ENCODE results near the gene EIF4B.

Gene EIF4B

DNA sequence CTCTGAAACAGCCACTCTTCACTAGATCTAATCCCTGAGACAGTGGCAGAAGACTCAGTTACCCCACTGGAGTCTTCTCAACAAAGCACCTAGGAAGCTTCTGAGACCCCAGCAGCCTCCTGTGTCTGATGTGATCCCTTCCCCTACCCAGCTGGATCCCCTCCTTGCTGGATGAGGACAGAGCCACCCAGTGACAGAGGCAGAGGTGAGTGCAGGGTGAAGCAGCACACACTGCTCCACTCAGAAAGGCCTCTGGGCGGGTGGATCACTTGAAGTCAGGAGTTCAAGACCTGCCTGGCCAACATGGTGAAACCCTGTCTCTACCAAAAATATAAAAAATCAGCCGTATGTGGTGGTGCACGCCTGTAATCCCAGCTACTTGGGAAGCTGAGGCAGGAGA lies 70.2 kb downstream of the EIF4B start:
- Histone ChIP-seq H3K27ac (peak overlapping the region; percentile 18), H3K9me3 (no peaks in the 10 kb centered on the region)
- TF ChIP-seq, protein P1, sequence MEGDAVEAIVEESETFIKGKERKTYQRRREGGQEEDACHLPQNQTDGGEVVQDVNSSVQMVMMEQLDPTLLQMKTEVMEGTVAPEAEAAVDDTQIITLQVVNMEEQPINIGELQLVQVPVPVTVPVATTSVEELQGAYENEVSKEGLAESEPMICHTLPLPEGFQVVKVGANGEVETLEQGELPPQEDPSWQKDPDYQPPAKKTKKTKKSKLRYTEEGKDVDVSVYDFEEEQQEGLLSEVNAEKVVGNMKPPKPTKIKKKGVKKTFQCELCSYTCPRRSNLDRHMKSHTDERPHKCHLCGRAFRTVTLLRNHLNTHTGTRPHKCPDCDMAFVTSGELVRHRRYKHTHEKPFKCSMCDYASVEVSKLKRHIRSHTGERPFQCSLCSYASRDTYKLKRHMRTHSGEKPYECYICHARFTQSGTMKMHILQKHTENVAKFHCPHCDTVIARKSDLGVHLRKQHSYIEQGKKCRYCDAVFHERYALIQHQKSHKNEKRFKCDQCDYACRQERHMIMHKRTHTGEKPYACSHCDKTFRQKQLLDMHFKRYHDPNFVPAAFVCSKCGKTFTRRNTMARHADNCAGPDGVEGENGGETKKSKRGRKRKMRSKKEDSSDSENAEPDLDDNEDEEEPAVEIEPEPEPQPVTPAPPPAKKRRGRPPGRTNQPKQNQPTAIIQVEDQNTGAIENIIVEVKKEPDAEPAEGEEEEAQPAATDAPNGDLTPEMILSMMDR (IDR thresholded peaks at IDR 0.05): no peak

DNA sequence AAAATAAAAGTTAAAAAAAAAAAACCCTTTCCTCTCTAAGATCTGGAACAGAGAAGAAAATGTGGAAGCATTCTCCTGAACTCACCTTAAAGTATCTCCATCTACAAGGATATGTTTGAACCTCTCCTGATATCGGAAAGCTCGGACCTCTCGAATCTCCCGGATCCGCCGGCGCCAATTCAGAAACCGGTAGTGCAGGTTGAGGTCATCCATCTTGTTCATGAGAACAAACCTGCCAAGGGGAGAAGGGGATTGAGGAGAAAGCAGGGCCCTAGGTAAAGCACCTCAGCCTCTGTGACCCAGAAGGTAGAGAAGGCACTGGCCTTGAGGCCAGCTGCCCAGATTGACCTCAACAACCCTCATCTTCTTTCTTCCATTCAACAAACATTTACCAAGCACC lies 70.8 kb downstream of the EIF4B start:
- no peak overlapping the region for H3K27ac ChIP-seq
- no peaks in the 10 kb centered on the region for H3K27me3 ChIP-seq
- H3K4me1 ChIP-seq (ENCODE audit: control insufficient read depth in 1 of 2, insufficient read depth in 1 of 2, low read depth in 1 of 2, low read length in 1 of 2): peaks cover 38 to 40% of the 10 kb centered on the region in 2 experiments
- TF ChIP-seq, protein P1 (IDR thresholded peaks at IDR 0.05): no peak
- H3K36me3 ChIP-seq: peaks cover 33% of the 10 kb centered on the region
- no peaks in the 10 kb centered on the region for H3K9me3 ChIP-seq
- H3K4me3 ChIP-seq (ENCODE audit: low read depth in 1 of 2, low read length in 1 of 2): no peak overlapping the region

More for the DNA sequence above, 70.2 kb downstream of the EIF4B start:
- Histone ChIP-seq H3K27me3 (no peaks in the 10 kb centered on the region), H3K36me3 (peaks cover 33% of the 10 kb centered on the region), H3K4me1 (ENCODE audit: control insufficient read depth in 1 of 2, insufficient read depth in 1 of 2, low read depth in 1 of 2, low read length in 1 of 2) (peaks cover 39 to 41% of the 10 kb centered on the region in 2 experiments), H3K4me3 (ENCODE audit: low read depth in 1 of 2, low read length in 1 of 2) (no peak overlapping the region)

DNA sequence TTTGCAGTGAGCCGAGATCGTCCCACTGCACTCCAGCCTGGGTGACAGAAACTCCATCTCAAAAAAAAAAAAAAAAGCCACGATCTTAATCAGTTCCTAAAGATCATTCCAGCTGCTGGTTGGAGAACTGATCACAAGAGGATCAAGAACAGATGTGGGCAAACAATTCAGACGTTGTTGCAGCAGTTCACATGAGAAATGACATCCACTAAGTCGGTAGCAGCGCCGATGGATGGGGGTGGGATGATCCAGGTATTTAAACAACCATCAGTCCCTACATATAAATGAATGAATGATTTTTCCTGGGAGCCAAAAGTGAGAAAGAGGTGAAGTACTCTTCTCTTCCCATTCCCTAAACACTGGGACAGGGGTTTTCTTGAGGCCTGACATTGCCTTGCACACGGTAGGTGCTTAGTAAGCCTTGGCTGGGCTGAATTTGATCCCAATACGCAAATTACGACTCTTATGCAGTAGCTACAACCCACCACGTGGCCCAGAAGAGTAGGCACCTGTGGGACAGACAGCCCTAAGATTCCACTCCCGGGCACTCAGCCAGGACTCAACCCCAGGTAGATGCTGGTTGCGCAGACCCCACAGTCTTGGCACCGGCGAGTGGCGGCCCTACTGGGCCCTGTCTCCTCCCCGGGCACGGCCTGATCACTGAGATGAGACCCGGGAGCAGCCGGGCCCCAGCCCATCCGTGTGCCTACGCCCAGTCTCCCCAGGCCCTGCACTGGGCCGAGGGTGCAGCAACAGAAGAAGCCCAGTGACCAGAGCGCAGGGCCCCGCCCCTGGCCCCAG lies 72.4 kb downstream of the EIF4B start:
- H3K27me3 ChIP-seq: no peaks in the 10 kb centered on the region
- peaks cover 24 to 25% of the 10 kb centered on the region in 2 experiments for H3K4me1 ChIP-seq (ENCODE audit: control insufficient read depth in 1 of 2, insufficient read depth in 1 of 2, low read depth in 1 of 2, low read length in 1 of 2)
- peak overlapping the region; percentile 68 for H3K27ac ChIP-seq
- peak overlapping the region; percentile 60 to 88 for H3K4me3 ChIP-seq (ENCODE audit: low read depth in 1 of 2, low read length in 1 of 2)
- no peaks in the 10 kb centered on the region for H3K9me3 ChIP-seq
- TF ChIP-seq, protein P1 (IDR thresholded peaks at IDR 0.05): no peak
- peaks cover 33% of the 10 kb centered on the region for H3K36me3 ChIP-seq

DNA sequence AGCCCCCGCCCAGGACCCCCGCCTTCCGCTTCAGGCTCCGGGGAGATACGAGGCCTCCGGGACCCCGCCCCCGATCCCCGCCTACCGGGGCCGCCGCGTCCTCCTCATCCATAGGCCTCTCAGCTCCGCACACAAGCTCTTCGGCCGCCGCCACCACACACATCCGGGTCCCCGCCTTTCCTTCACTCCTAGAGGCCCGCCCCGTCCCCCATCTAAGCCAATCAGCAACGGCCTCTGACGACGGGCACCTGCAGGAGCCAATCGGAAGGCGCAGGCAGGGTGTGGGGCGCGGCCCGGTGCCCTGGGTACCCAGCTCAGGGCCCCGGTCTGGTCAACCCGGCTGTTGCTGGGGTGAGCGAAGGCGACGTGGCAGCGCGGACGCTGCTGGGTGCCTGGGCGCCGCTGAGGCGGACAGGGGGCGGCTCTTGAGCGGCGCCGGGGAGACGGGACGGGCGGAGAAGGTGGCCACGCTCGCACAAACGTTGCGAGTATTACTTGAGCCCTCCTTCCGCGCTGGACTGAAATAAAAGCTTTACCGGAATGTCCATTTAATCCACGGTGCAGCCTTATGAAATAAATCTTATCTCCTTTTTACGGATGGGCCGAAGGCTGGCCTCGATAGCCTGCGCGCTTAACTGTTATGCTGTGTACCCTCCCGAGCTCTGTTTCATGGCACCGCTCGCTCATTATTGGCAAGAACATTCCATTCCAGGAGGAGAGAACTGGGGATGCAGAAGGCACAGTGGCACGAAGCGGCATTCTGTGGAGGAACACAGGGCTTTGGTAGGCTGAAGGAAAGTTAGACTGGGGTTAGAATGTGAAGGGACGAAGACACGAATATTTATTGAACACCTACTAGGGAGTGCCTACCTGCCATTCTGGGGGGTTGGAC lies 73.2 kb downstream of the EIF4B start, which contains the start of gene SPRYD3:
Gene SPRYD3, minus strand, starts transcription at position 165 of the 892 bp plus-strand sequence. Its CDS starts 57 bp downstream, at position 108.
- no peaks in the 10 kb centered on the region for H3K9me3 ChIP-seq
- H3K27ac ChIP-seq: peak within 1 kb of the TSS; percentile 68
- TF ChIP-seq, protein P1 (IDR thresholded peaks at IDR 0.05): peak; percentile 47
- H3K4me1 ChIP-seq (ENCODE audit: control insufficient read depth in 1 of 2, insufficient read depth in 1 of 2, low read depth in 1 of 2, low read length in 1 of 2): peaks cover 24 to 25% of the 10 kb centered on the region in 2 experiments
- H3K4me3 ChIP-seq (ENCODE audit: low read depth in 1 of 2, low read length in 1 of 2): peak within 1 kb of the TSS; percentile 60 to 88
- no peaks in the 10 kb centered on the region for H3K27me3 ChIP-seq
- peaks cover 26% of the 10 kb centered on the region for H3K36me3 ChIP-seq

DNA sequence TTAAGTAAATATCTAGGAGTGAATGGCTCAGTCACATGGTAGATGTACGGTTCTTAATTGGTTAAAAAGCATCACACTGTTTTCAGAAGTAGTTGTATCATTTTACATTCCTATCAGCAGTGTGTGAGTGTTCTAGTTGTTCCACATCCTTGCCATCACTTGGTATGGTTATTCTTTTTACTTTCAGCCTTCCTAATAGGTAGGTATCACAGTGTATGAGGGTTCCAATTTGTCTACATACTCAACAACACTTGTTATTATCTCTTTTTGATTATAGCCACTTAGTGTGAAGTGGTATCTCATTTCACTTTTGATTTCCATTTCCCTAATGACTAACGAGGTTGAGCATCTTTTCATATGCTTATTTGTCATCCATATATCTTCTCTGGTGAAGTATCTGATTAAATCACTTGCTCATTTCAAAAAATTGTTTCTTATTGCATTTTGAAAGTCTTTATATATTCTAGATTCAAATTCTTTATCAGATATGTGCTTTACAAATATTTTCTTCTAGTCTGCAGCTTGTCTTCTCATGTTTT lies 76.5 kb downstream of the EIF4B start:
- Histone ChIP-seq H3K9me3 (no peaks in the 10 kb centered on the region), H3K27me3 (peaks cover 7% of the 10 kb centered on the region), H3K27ac (no peak overlapping the region), H3K36me3 (no peaks in the 10 kb centered on the region), H3K4me3 (ENCODE audit: low read depth in 1 of 2, low read length in 1 of 2) (no peak overlapping the region), H3K4me1 (ENCODE audit: control insufficient read depth in 1 of 2, insufficient read depth in 1 of 2, low read depth in 1 of 2, low read length in 1 of 2) (peaks cover 15% of the 10 kb centered on the region in 2 experiments)
- TF ChIP-seq, protein P1 (IDR thresholded peaks at IDR 0.05): no peak
